ENCODE results near the gene MTARC2. TPM values are rescaled to one million over a fixed set of nuclear protein-coding genes. Genes with fewer than 3 reads are reported as not detected.
A peak's percentile ranks its signal among the peaks of the same experiment; 100 is the strongest.

MTARC2 gene
- total and polyA plus RNA-seq, 2 of the 13 experiments (the other 11 are each of a cell fraction or from before 2014, with no cell fraction given), result 8.5 to 10.1 TPM

GRCh38 chr1:220748089-220748934, at the start of gene MTARC2 (continued):
- TF ChIP-seq NR2F1 (CRISPR knock-in tag; IDR thresholded peaks at IDR 0.05), result no peak
- TF ChIP-seq ZSCAN25 (CRISPR knock-in tag; IDR thresholded peaks at IDR 0.05), result no peak
- TF ChIP-seq ZNF234 (CRISPR knock-in tag; conservative IDR thresholded peaks at IDR 0.05), result 0 out of 2 replicates have a peak, but pooled peaks have one; percentile 43
- peak; percentile 53; the same call in 1 of the 2 replicates for TF ChIP-seq ZNF709 (CRISPR knock-in tag; IDR thresholded peaks at IDR 0.05)
- peak; percentile 61; the same call in 1 of the 2 replicates for TF ChIP-seq AHR (CRISPR knock-in tag; IDR thresholded peaks at IDR 0.05)
- TF ChIP-seq ZUFSP (CRISPR knock-in tag; IDR thresholded peaks at IDR 0.05; ENCODE audit: borderline replicate concordance), result no peak
- TF ChIP-seq, protein P1, sequence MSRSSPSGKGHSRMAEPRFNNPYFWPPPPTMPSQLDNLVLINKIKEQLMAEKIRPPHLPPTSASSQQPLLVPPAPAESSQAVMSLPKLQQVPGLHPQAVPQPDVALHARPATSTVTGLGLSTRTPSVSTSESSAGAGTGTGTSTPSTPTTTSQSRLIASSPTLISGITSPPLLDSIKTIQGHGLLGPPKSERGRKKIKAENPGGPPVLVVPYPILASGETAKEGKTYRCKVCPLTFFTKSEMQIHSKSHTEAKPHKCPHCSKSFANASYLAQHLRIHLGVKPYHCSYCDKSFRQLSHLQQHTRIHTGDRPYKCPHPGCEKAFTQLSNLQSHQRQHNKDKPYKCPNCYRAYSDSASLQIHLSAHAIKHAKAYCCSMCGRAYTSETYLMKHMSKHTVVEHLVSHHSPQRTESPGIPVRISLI (CRISPR knock-in tag; IDR thresholded peaks at IDR 0.05; ENCODE audit: borderline replicate concordance), result no peak
- no peak for TF ChIP-seq DDIT3 (CRISPR knock-in tag; IDR thresholded peaks at IDR 0.05)
- TF ChIP-seq ZNF607 (CRISPR knock-in tag; IDR thresholded peaks at IDR 0.05; ENCODE audit: borderline replicate concordance), result 0 out of 2 replicates have a peak, but pooled peaks have one; percentile 67
- TF ChIP-seq ZBTB38 (CRISPR knock-in tag; IDR thresholded peaks at IDR 0.05), result peak; percentile 50; the same call in 1 of the 2 replicates
- peak; percentile 67; the same call in 1 of the 2 replicates for TF ChIP-seq AKAP8 (CRISPR knock-in tag; IDR thresholded peaks at IDR 0.05)
- peak; percentile 63; the same call in 1 of the 2 replicates for TF ChIP-seq HNRNPL (IDR thresholded peaks at IDR 0.05; ENCODE audit: low read depth, low read length)
- TF ChIP-seq MEIS1 (CRISPR knock-in tag; IDR thresholded peaks at IDR 0.05; ENCODE audit: borderline replicate concordance), result no peak
- no peak for TF ChIP-seq TBP (CRISPR knock-in tag; IDR thresholded peaks at IDR 0.05)
- peak; percentile 67 for TF ChIP-seq ZNF766 (CRISPR knock-in tag; IDR thresholded peaks at IDR 0.05; ENCODE audit: borderline replicate concordance)
- no peak for TF ChIP-seq TIGD3 (CRISPR knock-in tag; IDR thresholded peaks at IDR 0.05; ENCODE audit: borderline replicate concordance)
- TF ChIP-seq HDAC1 (CRISPR knock-in tag; IDR thresholded peaks at IDR 0.05), result peak; percentile 49; the same call in 1 of the 2 replicates
- TF ChIP-seq TOE1 (CRISPR knock-in tag; IDR thresholded peaks at IDR 0.05), result no peak
- TF ChIP-seq NFRKB (IDR thresholded peaks at IDR 0.05), result no peak
- TF ChIP-seq ZNF749 (CRISPR knock-in tag; IDR thresholded peaks at IDR 0.05; ENCODE audit: borderline replicate concordance), result 0 out of 2 replicates have a peak, but pooled peaks have one; percentile 43
- TF ChIP-seq KLF16 (CRISPR knock-in tag; IDR thresholded peaks at IDR 0.05), result peak in 1 of 2 experiments; percentile 70; a peak in 2 of 4 replicates
- peak; percentile 63 for TF ChIP-seq MED8 (CRISPR knock-in tag; IDR thresholded peaks at IDR 0.05; ENCODE audit: insufficient replicate concordance)

Measured in HepG2 (cell line).